ENCODE results near the gene SNAP91.
"Not testable (repeated sequence)": the region's sequence is repeated elsewhere in the genome, so short reads cannot be mapped to it uniquely, and the experiment has no call there.

The SNAP91 gene

GRCh38 chr6:83551748-83552147 is 157.2 kb downstream of the SNAP91 start:
- DNase-seq (ENCODE audit: low spot score); FAIRE-seq: not testable (repeated sequence)

- not testable (repeated sequence) for DNase-seq (ENCODE audit: low spot score); FAIRE-seq
Observed at GRCh38 chr6:83550482-83550881, 158.4 kb downstream of the SNAP91 start.

GRCh38 chr6:83546636-83547035 is 162.3 kb downstream of the SNAP91 start:
- no peak for FAIRE-seq
- no peak for DNase-seq (ENCODE audit: low spot score)

GRCh38 chr6:83539678-83540077 is 169.2 kb downstream of the SNAP91 start:
- DNase-seq (ENCODE audit: low spot score) (no peak), FAIRE-seq (no peak)

GRCh38 chr6:83536647-83537589 is 172.0 kb downstream of the SNAP91 start:
- DNase-seq (ENCODE audit: low spot score), result no peak
- FAIRE-seq, result no peak

- FAIRE-seq (no peak), DNase-seq (ENCODE audit: low spot score) (peak; percentile 17)
Observed at GRCh38 chr6:83536034-83536646, 172.8 kb downstream of the SNAP91 start.

- FAIRE-seq (no peak), DNase-seq (ENCODE audit: low spot score) (peak; percentile 10)
Observed at GRCh38 chr6:83518816-83519480, 190.0 kb downstream of the SNAP91 start.

- DNase-seq (ENCODE audit: low spot score) (no peak), FAIRE-seq (no peak)
Observed at GRCh38 chr6:83517500-83517899, 191.4 kb downstream of the SNAP91 start.

GRCh38 chr6:83514866-83515466 is 193.9 kb downstream of the SNAP91 start:
- peak; percentile 10 for DNase-seq (ENCODE audit: low spot score)
- no peak for FAIRE-seq

- FAIRE-seq (no peak), DNase-seq (ENCODE audit: low spot score) (no peak)
Observed at GRCh38 chr6:83514466-83514865, 194.4 kb downstream of the SNAP91 start.

GRCh38 chr6:83511901-83512681 is 196.8 kb downstream of the SNAP91 start, which contains the start of gene PRSS35:
Gene PRSS35, plus strand, starts transcription at chr6:83512534. Its CDS starts 10,908 bp downstream, at chr6:83523442.
- FAIRE-seq, result no peak
- peak; percentile 61 for DNase-seq (ENCODE audit: low spot score)

- FAIRE-seq (no peak), DNase-seq (ENCODE audit: low spot score) (no peak)
Observed at GRCh38 chr6:83511266-83511665, 197.6 kb downstream of the SNAP91 start.

- no peak for DNase-seq (ENCODE audit: low spot score)
- FAIRE-seq, result no peak
Observed at GRCh38 chr6:83510791-83511190, 198.1 kb downstream of the SNAP91 start.

- DNase-seq (ENCODE audit: low spot score) (no peak), FAIRE-seq (no peak)
Observed at GRCh38 chr6:83509441-83509840, 199.5 kb downstream of the SNAP91 start.

- no peak for FAIRE-seq
- DNase-seq (ENCODE audit: low spot score), result no peak
Observed at GRCh38 chr6:83505356-83505755, 203.5 kb downstream of the SNAP91 start.
